ENCODE results near the gene GMPR.
A peak's percentile ranks its signal among the peaks of the same experiment; 100 is the strongest.

Gene GMPR

DNA sequence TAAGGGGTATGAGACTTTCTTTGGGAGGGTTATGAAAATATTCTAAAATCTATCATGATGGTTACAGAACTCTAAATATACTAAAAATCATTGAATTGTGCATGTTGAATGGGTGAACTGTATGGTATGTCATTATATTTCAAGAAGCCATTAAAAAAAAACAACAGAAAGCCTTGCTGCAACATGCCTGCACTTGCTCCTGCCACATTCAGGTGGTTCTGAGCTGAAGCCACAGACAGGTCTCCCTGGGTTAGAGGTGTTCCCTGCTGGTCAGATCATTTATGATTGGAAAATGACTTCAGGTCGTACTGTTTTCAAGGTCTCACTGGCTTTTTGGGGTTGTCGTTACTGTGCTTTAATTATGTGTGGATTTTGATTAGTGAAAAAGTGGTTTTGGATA, 13.3 kb downstream of the GMPR start:
- TF ChIP-seq, protein P1, sequence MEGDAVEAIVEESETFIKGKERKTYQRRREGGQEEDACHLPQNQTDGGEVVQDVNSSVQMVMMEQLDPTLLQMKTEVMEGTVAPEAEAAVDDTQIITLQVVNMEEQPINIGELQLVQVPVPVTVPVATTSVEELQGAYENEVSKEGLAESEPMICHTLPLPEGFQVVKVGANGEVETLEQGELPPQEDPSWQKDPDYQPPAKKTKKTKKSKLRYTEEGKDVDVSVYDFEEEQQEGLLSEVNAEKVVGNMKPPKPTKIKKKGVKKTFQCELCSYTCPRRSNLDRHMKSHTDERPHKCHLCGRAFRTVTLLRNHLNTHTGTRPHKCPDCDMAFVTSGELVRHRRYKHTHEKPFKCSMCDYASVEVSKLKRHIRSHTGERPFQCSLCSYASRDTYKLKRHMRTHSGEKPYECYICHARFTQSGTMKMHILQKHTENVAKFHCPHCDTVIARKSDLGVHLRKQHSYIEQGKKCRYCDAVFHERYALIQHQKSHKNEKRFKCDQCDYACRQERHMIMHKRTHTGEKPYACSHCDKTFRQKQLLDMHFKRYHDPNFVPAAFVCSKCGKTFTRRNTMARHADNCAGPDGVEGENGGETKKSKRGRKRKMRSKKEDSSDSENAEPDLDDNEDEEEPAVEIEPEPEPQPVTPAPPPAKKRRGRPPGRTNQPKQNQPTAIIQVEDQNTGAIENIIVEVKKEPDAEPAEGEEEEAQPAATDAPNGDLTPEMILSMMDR (IDR thresholded peaks at IDR 0.05): no peak
- DNase-seq (ENCODE audit: low spot score): no peak
- H3K27ac ChIP-seq: no peak overlapping the region
- no peak overlapping the region for H3K4me3 ChIP-seq

DNA sequence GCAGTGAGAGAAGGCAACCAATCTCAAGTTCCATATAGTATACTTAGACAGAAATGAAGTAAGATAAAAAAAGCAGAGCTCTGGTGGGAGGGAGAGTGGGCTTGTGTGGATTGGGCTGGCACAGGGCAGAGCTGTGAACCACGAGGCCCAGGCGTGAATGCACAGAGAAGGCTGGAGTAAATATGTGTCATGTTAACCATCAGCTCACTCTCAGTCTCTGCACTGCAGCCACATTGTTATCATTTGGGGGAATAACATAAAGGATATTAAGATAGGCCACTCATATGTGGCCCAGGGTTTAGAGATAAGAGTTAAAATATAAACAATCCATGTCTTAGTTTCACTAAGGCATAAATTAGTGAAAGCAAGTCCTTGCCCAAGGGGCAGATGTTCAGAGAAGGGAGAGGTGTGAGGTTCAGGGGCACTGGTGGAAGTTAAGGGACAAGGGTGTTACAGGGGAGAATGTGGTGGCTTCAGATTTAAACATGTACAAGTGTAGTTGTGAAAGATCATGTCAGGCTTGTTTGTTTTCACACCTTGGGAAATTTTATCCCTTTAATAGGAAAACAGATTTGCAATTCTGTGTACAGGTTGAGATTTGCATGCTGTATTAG, 14.4 kb downstream of the GMPR start:
- Histone ChIP-seq H3K27ac (no peak overlapping the region), H3K4me3 (no peak overlapping the region)
- DNase-seq (ENCODE audit: low spot score): no peak
- TF ChIP-seq, protein P1 (IDR thresholded peaks at IDR 0.05): no peak

DNA sequence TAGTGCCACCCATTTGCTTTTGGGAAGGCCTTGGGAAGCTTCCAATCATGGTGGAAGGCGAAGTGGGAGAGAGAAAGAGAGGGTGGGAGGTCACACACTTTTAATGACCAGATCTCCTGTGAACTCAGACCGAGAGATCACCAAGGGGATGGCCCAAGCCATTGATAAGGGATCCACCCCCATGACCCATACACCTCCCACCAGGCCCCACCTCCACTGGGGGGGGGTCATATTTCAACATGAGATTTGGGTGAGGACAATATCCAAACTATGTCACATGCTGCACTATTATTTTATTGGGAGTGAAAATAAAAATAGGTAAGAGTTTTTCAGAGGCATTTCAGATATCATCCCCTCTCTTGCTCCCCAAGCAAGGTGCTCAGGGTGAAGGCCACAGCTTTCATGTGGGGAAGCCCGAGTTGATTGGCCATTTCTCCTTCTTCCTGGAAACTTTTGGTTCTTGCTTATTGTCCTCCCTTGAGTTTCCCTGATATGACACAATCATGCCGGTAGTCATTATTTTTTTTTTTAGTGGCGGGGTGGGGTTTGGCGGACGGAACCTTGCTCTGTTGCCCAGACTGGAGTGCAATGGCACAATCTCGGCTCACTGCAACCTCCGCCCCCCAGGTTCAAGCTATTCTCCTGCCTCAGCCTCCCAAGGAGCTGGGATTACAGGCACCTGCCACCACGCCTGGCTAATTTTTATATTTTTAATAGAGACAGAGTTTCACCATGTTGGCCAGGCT, 15.2 kb downstream of the GMPR start:
- Histone ChIP-seq H3K27ac (no peak overlapping the region), H3K4me3 (no peak overlapping the region)
- TF ChIP-seq, protein P1 (IDR thresholded peaks at IDR 0.05): no peak
- DNase-seq (ENCODE audit: low spot score): no peak

DNA sequence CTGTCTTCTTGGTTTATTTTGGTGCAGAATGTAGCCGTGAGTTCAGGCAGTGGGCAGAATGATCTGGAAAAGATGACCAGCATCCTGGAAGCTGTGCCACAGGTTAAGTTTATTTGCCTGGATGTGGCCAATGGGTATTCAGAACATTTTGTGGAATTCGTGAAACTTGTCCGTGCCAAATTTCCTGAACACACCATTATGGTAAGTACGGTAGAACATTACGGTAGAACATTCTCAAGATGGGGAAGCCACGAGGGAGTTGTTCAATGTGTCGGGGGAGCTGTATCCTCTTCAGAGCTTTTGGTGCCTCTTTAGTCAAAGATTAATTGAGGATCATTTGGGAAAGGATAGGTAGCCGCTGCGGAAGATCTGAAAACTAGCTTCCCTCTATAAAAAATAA, 16.1 kb downstream of the GMPR start:
- H3K4me3 ChIP-seq: no peak overlapping the region
- TF ChIP-seq, protein P1 (IDR thresholded peaks at IDR 0.05): no peak
- H3K27ac ChIP-seq: no peak overlapping the region

DNA sequence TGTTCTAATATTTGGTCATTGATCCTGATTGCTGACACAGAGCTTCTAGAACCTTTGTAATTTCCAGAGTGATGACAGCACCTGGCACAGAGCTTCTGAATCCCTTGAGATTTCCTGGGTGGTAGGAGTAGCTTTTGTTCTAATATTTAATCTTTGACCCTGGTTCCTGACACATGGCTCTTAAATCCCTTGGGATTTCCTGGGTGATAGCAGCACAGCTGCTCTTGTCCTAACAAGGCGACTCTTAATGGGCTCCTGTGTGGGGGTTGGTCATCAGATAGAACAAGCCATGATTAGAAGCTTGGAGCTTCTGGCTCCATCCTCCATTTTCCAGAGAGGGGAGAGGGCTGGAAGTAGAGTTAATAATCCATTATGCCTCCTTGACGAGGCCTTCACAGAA, 18.4 kb downstream of the GMPR start:
- H3K4me3 ChIP-seq: no peak overlapping the region
- TF ChIP-seq, protein P1 (IDR thresholded peaks at IDR 0.05): no peak
- no peak overlapping the region for H3K27ac ChIP-seq

More for the DNA sequence above, 16.1 kb downstream of the GMPR start:
- no peak for DNase-seq (ENCODE audit: low spot score)

DNA sequence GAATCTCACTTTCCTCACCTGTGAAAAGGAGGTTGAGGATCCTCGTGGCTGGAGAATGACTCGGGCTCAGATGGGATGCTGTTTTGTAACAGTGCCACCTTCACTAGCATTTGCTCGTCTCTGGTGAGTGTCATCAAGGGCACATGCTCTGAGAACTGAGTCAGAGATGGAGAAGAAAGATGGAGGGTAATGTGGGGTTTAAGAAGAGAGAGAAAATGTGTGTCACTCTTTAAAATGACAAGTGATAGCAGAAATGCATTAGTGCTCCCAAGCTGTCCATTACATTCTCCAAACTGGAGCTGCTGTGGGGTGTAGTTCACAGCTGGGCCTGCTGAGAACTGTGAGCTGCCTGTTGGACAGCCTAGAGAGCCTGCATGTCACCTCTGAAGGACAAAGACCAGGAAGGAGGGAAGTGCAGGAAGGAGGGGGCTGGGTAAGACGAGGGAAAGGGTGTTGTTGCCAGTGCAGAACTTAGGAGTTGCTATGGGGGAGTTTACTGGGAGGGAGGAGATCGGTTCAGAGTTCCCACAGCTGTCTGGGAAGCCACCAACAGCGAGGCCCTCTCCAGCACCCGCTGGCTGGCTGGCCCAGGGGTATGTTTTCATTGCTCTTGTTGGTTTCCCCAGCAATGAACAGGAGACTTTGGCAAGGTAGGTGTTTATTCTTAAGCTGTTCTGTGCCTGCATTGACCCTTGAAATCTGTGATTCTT, 19.8 kb downstream of the GMPR start:
- TF ChIP-seq, protein P1 (IDR thresholded peaks at IDR 0.05): no peak
- Histone ChIP-seq H3K27ac (peak overlapping the region in 1 of 2 donors; percentile 34), H3K4me3 (no peak overlapping the region)
- no peak for DNase-seq (ENCODE audit: low spot score)

More for the DNA sequence above, 18.4 kb downstream of the GMPR start:
- no peak for DNase-seq (ENCODE audit: low spot score)
